GM12864 (cell line): ENCODE results near the gene CLTCL1.
"Not testable (repeated sequence)": the region's sequence is repeated elsewhere in the genome, so short reads cannot be mapped to it uniquely, and the experiment has no call there.

Source experiments
- DNase-seq: peaks from one replicate; pipeline ENCODE4 v3.0.0-alpha.2; 2011; ENCODE audit warnings: low read depth
- H3K4me3 ChIP-seq: 2 replicates; pipeline ENCODE4 v1.5.1; 2011; ENCODE audit warnings: mild to moderate bottlenecking, low read depth, low read length, control low read depth
- CTCF ChIP-seq: IDR thresholded peaks from 2 replicates; pipeline ENCODE4 v1.5.1; 2011; ENCODE audit warnings: low read depth, mild to moderate bottlenecking, moderate library complexity, low read length, control low read depth, inconsistent platforms; ENCODE audit errors: missing control alignments

The CLTCL1 gene

GRCh38 chr22:19168088-19168890, 123.2 kb downstream of the CLTCL1 start:
- DNase-seq, result no peak
- H3K4me3 ChIP-seq, result no peak overlapping the region
- TF ChIP-seq CTCF, result no peak

GRCh38 chr22:19167106-19167869, 124.2 kb downstream of the CLTCL1 start:
- H3K4me3 ChIP-seq, result no peak overlapping the region
- no peak for DNase-seq
- TF ChIP-seq CTCF, result no peak

DNA sequence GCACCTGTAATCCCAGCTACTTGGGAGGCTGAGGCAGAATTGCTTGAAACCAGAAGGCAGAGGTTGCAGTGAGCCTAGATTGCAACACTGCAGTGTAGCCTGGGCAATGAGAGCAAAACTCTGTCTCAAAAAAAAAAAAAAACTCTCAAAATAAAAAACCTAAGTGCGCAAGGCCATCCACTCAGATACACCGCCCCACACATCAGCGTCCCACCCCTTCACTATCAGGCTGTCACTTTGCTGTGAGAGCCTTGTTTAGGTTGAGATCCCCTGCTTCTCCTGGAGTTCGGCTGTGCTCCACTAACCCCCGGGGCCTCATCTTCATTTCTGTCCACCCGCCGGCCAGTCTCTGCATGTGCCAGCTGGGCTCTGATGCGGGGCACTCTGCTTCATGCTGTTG, 125.1 kb downstream of the CLTCL1 start:
- no peak overlapping the region for H3K4me3 ChIP-seq
- no peak for TF ChIP-seq CTCF
- no peak for DNase-seq

GRCh38 chr22:19164425-19164824, 127.1 kb downstream of the CLTCL1 start:
- no peak for TF ChIP-seq CTCF
- no peak overlapping the region for H3K4me3 ChIP-seq
- DNase-seq, result no peak

DNA sequence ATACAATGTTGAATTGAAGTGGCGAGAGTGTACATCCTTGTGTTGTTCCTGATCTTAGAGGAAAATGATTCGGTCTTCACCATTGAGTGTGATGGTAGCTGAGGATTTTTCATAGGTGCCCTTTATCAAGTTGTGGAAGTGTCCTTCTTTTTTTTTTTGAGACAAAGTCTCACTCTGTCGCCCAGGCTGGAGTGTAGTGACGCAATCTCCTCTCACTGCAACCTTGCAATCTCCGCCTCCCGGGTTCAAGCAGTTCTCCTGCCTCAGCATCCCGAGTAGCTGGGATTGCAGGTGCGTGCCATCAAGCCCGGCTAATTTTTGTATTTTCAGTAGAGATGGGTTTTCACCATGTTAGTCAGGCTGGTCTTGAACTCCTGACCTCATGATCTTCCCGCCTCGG, 132.9 kb downstream of the CLTCL1 start:
- DNase-seq, H3K4me3 ChIP-seq: not testable (repeated sequence)

- not testable (repeated sequence) for DNase-seq
These were observed 135.4 kb downstream of the CLTCL1 start for GRCh38 chr22:19156109-19156508.

DNA sequence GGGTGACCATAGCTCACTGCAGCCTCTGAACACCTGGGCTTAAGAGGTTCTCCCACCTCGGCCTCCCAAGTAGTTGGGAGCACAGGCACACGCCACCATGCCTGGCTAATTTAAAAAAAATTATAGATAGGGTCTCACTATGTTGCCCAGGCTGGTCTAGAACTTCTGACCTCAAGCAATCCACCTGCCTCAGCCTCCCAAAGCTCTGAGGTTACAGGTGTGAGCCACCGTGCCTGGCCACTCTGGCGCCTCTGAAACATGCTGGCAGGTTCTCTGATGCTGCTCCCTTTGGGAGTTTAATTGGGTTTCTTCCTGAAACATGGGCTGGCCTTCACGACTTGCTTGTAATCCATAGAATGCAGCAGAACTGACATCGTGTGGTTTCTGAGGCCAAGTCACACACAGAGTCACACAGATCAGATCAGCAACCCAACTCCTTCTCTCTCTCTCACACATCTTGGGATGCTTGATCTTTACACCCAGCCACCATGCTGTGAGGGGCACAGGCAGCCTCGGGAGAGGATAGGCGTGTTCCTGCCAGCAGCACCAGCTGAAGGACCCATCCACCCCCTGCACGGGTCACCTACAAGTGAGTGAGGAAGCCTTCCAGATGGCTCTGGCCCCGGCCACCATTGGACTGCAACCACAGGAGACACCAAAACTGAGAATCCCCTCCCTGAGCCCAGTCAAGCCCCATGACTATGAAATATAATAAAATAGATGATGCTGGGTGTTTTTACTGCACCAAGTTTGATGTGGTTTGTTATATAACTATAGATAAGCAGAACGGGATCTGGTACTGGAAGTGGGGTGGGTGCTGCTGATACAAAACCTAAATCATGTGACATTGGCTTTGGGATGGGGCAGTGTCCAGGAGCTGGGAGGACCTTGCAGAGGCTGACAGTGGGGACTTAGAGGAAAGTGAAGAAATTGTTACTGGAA, 138.3 kb downstream of the CLTCL1 start:
- TF ChIP-seq CTCF, result no peak
- no peak overlapping the region for H3K4me3 ChIP-seq

More at GRCh38 chr22:19156109-19156508, 135.4 kb downstream of the CLTCL1 start:
- not testable (repeated sequence) for H3K4me3 ChIP-seq

More for the DNA sequence above, 138.3 kb downstream of the CLTCL1 start:
- DNase-seq, result no peak
